ENCODE measurements around the gene KRTAP4-12.
"Not testable (repeated sequence)": the region's sequence is repeated elsewhere in the genome, so short reads cannot be mapped to it uniquely, and the experiment has no call there.

KRTAP4-12 gene

DNA sequence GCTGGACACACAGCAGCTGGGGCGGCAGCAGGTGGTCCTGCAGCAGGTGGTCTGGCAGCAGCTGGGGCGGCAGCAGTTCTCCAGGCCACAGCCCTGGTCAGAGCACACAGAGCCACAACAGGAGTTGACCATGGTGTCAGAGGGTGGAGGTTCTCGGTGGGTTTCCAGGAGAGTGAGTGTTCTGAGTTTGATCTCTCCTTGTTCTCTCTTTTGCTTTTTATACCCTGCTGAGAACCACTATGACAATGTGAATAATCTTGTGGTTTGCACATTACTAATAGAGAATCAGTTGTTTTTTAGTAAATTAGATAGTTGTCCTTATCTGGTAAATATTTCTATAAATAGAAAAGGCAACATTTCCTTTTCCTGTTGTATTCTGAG is at the start of gene KRTAP4-12:
KRTAP4-12 (minus strand) TSS at position 192 of the 381 bp plus-strand sequence; CDS start at position 132, 60 bp downstream.
- not testable (repeated sequence) for DNase-seq (ENCODE audit: low spot score)

DNA sequence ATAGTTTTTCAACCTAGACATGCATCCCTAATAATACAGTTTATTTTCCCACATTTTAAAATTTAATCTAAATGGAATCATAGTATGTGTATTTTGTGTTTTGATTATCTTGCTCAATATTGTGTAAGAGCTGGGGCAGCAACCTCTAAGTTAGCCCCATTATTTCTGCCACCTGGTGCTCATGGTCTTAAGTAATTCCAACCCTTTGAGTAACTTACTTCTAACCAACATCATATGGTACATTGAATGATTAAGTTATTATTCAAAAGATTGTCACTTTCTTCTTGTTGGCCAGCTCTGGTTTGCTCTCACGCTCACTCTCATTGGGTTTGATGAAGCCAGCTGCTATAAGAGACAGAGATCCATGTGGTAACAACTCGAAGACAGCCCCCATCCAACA is 47.9 kb upstream of the KRTAP4-12 start:
- DNase-seq (ENCODE audit: low spot score), result no peak

DNA sequence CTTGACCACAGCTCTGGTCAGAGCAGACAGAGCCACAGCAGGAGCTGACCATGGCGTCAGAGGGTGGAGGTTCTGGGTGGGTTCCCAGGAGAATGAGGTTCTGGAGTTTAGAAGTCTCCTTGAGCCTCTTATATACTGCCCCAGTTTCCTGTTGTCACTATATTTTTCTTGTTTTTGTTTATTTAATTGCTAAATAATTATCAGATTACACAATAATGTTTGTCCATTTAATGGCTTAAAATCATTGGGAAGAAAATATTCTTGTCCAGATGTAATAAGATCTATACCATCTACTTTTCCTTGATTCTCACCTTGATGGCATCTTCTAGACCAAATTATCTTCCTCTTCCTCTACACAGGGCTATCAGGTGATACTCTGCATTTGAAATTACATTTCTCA is 44.1 kb upstream of the KRTAP4-12 start, which contains the start of gene KRTAP4-3:
KRTAP4-3 (minus strand) TSS at position 101 of the 400 bp plus-strand sequence; CDS start at position 52, 49 bp downstream.
- DNase-seq (ENCODE audit: low spot score), result no peak

DNA sequence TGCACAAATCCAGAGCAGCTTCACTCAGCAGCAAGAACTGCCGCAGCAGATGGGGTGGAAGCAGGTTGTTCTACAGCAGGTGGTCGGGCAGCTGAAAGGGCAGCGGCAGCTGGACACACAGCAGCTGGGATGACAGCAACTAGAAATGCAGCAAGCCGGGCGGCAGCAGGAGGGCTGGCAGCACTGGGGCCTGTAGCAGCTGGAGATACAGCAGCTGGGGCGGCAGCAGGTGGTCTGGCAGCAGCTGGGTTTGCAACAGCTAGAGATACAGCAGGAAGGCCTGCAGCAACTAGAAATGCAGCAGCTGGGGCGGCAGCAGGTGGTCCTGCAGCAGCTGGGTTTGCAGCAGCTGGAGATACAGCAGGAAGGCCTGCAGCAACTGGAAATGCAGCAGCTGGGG is 43.6 kb upstream of the KRTAP4-12 start:
- no peak for DNase-seq (ENCODE audit: low spot score)

DNA sequence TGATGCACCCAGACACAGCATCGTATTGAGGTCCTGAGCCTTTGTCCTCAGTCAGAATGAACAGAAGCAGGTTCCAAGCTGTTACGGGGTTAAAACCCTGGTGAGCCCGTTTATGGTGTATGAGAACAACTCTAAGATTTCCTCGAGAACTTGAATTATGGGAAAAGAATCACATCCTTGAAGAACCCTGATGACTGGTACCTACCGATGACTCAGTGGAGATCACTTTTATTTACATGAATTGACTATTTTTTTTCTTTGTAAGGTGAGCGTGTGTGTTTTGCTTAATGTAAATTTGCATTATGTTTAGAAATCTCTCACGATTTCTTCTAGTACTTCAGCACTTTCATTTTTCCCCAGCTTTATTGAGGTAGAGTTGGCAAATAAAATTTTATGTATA is 39.8 kb upstream of the KRTAP4-12 start:
- no peak for DNase-seq (ENCODE audit: low spot score)

DNA sequence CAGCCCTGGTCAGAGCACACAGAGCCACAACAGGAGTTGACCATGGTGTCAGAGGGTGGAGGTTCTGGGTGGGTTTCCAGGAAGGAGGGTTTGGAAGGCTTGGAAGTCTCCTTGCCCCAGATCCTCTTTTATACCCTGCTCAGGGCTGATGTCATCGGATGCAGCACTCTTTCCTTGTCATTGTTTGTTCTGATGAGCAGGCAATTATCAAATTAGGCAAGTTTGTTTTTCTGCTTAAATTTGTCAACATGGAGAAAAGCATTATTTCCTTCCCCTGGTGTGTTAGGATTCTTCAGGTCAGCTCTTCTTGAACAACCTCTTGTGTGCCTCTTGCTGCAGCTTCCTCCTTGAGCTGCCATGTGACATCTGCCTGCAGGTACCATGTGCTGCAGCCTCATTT is 36.7 kb upstream of the KRTAP4-12 start, which contains the start of gene KRTAP4-4:
KRTAP4-4 (minus strand) TSS at position 101 of the 400 bp plus-strand sequence; CDS start at position 44, 57 bp downstream.
- DNase-seq (ENCODE audit: low spot score), result no peak

DNA sequence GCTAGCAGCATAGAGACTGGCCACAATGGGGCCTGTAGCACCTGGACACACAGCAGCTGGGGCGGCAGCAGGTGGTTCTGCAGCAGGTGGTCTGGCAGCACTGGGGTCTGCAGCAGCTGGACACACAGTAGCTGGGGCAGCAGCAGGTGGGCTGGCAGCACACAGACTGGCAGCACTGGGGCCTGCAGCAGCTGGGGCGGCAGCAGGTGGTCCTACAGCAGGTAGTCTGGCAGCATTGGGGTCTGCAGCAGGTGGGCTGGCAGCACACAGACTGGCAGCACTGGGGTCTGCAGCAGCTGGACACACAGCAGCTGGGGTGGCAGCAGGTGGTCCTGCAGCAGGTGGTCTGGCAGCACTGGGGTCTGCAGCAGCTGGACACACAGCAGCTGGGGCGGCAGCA is 36.2 kb upstream of the KRTAP4-12 start:
- not testable (repeated sequence) for DNase-seq (ENCODE audit: low spot score)

DNA sequence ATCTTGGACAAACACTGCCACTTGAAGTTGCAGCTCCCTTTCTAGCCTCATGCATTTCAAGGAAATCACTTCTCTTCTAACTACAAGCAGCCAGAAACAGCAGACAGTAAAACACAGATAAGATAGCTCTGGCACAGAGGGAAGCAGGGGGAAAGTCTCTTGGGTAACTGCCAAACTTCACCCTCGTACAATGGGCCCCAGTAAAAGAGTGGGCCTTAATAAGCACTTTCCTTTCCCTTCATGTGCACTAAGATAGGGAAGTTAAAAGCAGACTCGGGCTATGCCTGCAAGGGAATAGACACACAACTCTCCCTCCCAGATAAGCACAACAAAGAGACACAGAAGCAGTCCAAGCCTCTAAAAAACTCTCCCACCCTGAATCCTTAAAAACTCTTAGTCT is 29.9 kb upstream of the KRTAP4-12 start:
- DNase-seq (ENCODE audit: low spot score), result no peak

DNA sequence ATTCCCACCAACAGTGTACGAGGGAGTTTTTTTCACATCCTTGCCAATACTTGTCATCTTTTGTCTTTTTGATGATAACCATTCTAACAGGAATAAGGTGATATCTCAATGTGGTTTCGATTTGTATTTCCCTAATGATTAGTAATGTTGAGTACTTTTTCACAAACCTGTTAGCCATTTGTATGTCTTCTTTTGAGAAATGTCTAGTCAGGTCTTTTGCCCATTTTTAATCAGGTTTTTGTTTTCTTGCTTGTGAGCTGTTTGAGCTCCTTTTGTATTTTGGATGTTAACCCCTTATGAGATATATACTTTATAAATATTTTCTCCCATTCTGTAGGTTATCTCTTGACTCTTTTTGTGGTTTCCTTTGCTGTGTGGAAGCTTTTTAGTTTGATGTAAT is 27.5 kb upstream of the KRTAP4-12 start:
- no peak for DNase-seq (ENCODE audit: low spot score)

DNA sequence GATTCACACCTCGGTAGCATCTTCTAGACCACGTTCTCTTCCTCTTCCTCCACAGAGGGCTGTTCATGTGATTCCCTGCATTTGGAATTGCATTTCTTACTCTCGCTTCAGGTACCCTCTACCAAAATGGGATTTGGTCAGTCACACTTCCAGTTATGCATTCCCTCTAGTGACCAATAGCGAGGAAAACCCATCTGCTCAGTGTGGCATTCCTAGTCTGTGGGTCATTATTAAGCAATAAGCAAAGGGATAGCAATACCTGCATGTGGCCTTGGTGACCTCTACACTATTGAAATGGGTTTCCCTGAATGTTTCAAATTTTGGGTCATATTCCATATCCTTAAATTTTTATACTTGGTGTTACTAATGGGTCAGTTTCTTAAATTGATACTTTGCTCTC is 26.0 kb upstream of the KRTAP4-12 start:
- DNase-seq (ENCODE audit: low spot score), result no peak

DNA sequence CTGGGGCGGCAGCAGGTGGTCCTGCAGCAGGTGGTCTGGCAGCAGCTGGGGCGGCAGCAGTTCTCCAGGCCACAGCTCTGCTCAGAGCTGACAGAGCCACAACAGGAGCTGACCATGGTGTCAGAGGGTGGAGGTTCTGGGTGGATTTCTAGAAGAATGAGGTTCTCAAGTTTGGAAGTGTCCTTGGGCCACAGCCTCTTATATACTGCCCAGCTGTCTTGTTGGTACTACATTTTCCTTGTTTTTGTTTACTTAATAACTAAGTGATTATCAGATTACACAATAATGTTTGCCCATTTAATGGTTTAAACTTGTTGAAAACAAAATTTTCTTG is 25.6 kb upstream of the KRTAP4-12 start, which contains the start of gene KRTAP4-5:
KRTAP4-5 (minus strand) TSS at position 174 of the 334 bp plus-strand sequence; CDS start at position 116, 58 bp downstream.
- no peak for DNase-seq (ENCODE audit: low spot score)

DNA sequence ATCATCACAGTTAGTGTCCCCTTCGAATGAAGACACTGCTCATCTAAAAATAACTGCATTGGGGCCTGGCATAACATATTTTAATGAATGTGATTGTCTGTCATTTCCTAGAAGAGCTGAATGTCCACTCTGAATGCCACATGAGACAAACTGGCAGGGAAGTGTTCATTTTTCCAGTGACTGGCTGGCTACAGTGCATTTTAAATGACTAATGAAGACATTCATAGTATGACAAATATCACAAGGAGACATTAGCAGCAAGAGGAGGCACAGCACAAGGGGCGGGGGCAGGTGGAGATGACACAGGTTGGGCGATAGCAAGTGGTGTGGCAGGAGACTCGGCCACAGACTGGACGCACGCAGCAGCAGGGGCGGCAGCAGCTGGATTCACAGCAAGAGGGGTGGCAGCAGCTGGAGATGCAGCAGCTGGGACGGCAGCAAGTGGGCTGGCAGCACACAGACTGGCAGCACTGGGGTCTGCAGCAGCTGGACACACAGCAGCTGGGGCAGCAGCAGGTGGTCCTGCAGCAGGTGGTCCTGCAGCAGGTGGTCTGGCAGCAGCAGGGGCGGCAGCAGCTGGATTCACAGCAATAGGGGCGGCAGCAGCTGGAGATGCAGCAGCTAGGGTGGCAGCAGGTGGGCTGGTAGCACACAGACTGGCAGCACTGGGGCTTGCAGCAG is 25.1 kb upstream of the KRTAP4-12 start:
- not testable (repeated sequence) for DNase-seq (ENCODE audit: low spot score)

DNA sequence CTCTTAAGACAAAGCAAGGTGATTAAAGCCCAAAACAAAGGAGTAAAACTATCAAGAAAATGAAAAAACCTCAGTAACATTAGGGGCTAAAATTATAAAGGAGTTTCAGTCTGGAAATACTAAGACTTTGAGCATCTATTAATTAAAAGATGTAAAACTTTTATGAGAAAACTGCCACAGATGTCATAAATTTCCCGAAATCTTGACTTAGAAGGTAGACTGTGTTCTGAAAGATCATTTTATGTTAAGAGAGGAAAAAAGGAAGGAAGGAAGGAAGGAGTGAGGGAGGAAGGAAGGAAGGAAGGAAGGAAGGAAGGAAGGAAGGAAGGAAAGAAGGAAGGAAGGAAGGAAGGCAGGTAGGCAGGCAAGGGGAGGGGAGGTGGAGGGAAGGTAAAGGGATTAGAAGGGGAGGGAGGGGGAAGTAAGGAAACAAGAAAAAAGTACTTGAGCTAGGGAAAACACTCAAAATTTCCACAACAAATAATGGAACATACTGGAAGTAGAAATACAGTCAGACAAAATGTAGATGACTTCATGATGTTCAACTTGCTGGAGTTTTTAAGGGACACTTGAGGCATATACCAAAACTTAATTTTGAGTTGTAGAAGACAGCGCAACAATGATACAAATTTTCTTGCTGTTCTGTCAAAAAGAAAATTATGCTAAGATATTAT is 23.7 kb upstream of the KRTAP4-12 start:
- DNase-seq (ENCODE audit: low spot score), result no peak

DNA sequence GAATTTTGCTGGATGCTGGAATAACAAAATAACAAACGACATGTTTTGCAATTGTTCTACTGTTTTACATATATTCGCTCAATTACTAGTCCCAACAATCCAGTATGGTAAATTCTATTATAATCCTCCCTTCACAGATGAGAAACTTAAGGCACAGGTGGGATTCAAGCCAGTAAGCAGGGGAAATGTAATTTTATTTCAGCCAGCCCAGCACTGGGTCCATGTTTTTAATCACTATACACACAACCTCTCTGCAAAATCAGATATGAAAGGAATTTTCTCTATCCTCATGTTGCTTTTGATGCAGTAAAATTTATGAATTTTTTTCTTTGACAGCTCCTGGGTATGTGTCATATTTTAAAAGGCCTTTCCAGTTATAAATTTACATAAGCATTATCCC is 21.3 kb upstream of the KRTAP4-12 start:
- DNase-seq (ENCODE audit: low spot score), result no peak

DNA sequence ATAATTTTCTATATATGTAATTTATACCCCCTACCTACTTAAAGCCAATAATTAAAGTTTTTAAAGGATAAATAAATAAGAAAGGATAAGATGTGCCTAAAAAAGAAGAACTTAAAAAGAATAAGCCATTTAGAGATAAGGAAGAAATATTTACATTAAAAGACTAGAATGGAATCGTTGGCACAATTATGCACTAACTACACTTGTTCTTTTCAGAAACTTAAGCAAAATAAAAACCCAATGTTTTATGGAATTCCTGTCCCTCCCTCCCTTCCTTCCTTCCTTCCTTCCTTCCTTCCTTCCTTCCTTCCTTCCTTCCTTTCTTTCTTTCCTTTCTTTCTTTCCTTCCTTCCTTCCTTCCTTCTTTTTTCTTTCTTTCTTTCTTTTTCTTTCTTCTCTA is 20.9 kb upstream of the KRTAP4-12 start:
- DNase-seq (ENCODE audit: low spot score), result no peak

DNA sequence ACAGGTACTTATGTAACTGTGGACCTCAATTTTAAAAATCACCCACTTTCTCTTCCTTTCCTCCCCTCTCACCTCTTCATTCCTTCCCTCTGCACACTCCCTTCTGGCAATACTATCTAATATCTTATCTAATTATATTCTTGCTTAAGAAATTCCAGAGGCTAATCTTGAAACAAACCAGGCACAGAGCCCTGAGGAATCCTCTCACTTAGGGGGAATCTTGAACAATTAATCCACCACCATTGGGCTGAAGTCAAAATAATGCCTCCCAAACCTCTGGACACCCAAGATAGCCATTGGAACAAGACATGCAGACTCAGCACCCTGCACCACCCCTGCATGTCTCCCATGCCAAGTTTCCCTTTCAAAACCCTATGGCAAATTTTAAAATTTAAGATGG is 17.4 kb upstream of the KRTAP4-12 start:
- no peak for DNase-seq (ENCODE audit: low spot score)

DNA sequence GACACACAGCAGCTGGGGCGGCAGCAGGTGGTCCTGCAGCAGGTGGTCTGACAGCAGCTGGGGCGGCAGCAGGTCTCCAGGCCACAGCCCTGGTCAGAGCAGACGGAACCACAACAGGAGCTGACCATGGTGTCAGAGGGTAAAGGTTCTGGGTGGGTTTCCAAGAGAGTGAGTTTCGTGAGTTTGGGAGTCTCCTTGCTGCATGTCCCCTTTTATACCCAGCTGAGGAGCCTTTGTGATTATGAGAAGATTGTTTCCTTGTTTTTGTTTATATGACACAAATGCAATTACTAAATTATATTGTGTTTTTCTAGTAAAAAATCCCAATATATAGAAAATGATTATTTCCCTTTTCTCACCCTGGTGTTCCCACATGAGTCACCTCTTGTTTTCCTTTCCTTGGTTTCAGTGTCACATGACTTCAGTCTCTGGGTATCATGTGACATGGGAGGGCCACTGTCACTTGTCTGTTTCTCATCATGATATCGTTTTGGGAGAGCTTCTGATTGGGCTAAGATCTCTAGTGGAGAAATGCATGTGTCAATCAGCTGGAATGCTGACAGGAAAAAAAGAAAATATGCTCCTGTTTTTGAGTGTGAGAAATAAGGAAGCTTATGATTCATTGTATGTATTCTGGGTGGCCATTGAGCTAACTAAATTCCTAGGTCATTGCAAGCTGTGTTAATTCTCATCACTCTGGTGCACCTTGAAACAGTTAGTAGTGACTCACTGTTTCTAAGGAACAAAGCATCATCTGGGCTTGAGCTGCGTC is 16.6 kb upstream of the KRTAP4-12 start, which contains the start of gene KRTAP4-6:
KRTAP4-6 (minus strand) TSS at position 185 of the 772 bp plus-strand sequence; CDS start at position 128, 57 bp downstream.
- no peak for DNase-seq (ENCODE audit: low spot score)

DNA sequence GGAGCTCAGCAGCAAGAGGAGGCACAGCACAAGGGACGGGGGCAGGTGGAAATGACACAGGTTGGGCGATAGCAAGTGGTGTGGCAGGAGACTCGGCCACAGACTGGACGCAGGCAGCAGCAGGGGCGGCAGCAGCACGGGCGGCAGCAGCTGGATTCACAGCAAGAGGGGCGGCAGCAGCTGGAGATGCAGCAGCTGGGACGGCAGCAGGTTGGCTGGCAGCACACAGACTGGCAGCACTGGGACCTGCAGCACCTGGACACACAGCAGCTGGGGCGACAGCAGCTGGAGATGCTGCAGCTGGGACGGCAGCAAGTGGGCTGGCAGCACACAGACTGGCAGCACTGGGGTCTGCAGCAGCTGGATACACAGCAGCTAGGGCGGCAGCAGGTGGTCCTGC is 15.9 kb upstream of the KRTAP4-12 start:
- DNase-seq (ENCODE audit: low spot score), result not testable (repeated sequence)

DNA sequence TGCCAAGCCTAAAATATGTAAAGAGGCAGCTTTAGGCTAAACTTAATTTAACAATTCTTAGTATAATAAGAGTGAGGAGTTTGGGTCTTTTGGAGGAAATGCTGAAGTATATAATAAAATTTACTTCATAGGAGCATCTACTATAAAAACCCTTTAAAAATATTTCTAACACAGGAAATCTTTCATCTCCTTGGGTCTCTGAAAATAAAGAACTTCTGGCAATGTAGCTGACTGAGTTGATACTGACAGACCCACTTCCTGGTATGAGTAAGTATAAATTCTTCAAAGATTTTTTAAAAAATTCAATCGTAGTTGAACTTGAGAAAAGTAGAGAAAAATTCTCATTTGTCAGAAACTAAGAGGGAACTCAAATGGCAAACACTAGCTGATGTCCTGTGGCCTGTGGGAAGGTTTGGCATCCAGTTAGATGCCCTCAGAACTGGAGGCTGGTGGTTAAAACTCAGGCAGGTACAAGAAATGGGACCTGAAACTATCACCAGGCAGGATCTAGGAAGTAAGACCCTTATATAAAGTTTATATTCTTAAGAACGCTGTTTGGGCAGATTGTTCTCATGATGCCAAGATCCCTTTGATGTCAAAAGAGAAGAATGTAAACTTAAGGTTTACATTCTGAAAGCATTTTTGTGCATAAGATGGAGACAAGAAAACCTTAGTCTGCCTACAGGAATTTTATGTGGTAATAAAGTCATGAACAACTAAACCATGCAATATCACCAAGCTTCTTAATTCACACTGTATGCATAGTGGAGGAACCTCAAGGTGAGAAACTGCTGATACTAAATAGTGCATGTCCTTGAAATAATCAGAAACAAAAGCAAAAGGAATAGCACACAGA is 10.1 kb upstream of the KRTAP4-12 start:
- DNase-seq (ENCODE audit: low spot score), result no peak

DNA sequence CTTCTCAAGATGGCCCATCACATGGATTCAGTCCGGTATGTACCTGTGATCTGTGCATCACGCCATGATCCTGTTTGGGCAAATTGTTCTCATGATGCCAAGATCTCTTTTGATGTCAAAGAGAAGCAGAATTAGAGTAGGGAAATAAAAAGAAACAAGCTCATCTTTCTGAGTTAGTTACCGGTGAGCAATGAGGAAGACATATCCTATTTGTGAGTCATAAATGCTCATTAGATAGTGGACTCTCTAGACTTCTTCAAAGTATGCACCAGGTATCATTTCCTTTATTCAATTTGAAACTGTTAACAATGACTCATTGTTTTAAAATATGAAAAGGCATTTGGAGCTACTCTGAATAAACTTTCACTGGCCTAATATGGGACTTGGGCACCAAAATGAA is 8.0 kb upstream of the KRTAP4-12 start:
- DNase-seq (ENCODE audit: low spot score), result no peak

DNA sequence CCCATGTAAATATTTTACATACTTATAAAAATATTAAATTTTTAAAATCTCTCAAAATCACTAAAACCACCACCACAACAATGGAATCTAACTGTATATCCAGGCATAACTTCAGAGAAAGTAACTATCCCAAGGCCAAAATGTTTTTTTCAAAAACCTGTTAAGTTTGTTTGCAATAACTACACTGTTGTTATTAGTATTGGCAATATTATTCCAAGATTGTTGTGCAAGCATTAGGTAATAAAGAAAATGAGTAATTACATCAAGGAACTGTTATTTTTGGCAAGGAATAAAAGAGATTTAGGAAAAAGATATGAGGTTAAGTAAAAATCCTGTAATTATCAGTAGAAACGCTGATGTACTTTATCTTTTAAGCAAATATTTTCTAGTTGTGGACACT is 3.4 kb upstream of the KRTAP4-12 start:
- DNase-seq (ENCODE audit: low spot score), result no peak

DNA sequence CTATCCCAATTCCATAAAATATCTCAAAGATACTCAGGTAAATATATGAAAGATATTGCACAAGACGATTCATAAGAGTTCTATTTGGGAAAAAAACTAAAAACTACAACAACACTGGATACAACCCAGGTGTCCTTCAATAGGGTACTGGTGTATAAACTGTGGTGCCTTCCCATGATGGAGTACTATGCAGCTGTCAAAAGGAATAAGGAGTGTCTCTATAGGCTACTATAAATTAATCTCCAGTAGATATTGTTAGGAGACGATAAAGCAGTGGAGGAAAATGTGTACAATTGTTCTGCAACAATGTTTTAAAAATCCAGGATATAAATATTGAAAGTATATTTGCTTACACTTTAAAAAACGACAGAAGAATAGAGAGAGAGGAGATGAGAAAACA is 2.4 kb upstream of the KRTAP4-12 start:
- DNase-seq (ENCODE audit: low spot score), result no peak

All from NAMALWA (cell line).